NCI-H2029 treated with DMSO at 0.1 percent for 48 hours (cell line): ENCODE data around the gene ABHD2.
A peak's percentile ranks its signal among the peaks of the same experiment; 100 is the strongest.

Experiments used
- DNase-seq: peaks from one replicate; lab custom pipeline; 2025; lab: John Stamatoyannopoulos, UW

The ABHD2 gene

GRCh38 chr15:89167267-89168176 lies 79.3 kb downstream of the ABHD2 start:
- no peak for DNase-seq

GRCh38 chr15:89168316-89168833 lies 80.1 kb downstream of the ABHD2 start:
- no peak for DNase-seq

- DNase-seq: no peak
Measured at GRCh38 chr15:89170364-89170763, 82.1 kb downstream of the ABHD2 start.

- peak; percentile 19 for DNase-seq
Measured at GRCh38 chr15:89171136-89172072, 83.1 kb downstream of the ABHD2 start.

GRCh38 chr15:89172921-89173320 lies 84.7 kb downstream of the ABHD2 start:
- DNase-seq: no peak

- no peak for DNase-seq
Measured at GRCh38 chr15:89174476-89174875, 86.2 kb downstream of the ABHD2 start.

GRCh38 chr15:89175617-89176191 lies 87.4 kb downstream of the ABHD2 start:
- DNase-seq: no peak

- DNase-seq: no peak
Measured at GRCh38 chr15:89177116-89177515, 88.9 kb downstream of the ABHD2 start.

- no peak for DNase-seq
Measured at GRCh38 chr15:89177633-89178306, 89.5 kb downstream of the ABHD2 start.

GRCh38 chr15:89178307-89178977 lies 90.2 kb downstream of the ABHD2 start:
- DNase-seq: no peak

GRCh38 chr15:89179966-89180875 lies 92.0 kb downstream of the ABHD2 start:
- no peak for DNase-seq

GRCh38 chr15:89184357-89184756 lies 96.1 kb downstream of the ABHD2 start:
- no peak for DNase-seq

- no peak for DNase-seq
Measured at GRCh38 chr15:89184886-89185526, 96.8 kb downstream of the ABHD2 start.

- no peak for DNase-seq
Measured at GRCh38 chr15:89186803-89187202, 98.5 kb downstream of the ABHD2 start.

GRCh38 chr15:89187301-89187985 lies 99.2 kb downstream of the ABHD2 start:
- peak; percentile 9 for DNase-seq

GRCh38 chr15:89187986-89188514 lies 99.8 kb downstream of the ABHD2 start:
- DNase-seq: peak; percentile 12

- DNase-seq: no peak
Measured at GRCh38 chr15:89192136-89192535, 103.9 kb downstream of the ABHD2 start.

- no peak for DNase-seq
Measured at GRCh38 chr15:89192766-89193165, 104.5 kb downstream of the ABHD2 start.

- no peak for DNase-seq
Measured at GRCh38 chr15:89194608-89195007, 106.4 kb downstream of the ABHD2 start.
